Measurements from ENCODE around the gene ZFYVE28.

Gene ZFYVE28

GRCh38 chr4:2353222-2354107 is 65.0 kb downstream of the ZFYVE28 start:
- DNase-seq (ENCODE audit: low read depth, low spot score), result no peak

GRCh38 chr4:2352729-2353221 is 65.7 kb downstream of the ZFYVE28 start:
- no peak for DNase-seq (ENCODE audit: low read depth, low spot score)

GRCh38 chr4:2352171-2352570 is 66.3 kb downstream of the ZFYVE28 start:
- no peak for DNase-seq (ENCODE audit: low read depth, low spot score)

- DNase-seq (ENCODE audit: low read depth, low spot score), result no peak
Observed at GRCh38 chr4:2350982-2351381, 67.5 kb downstream of the ZFYVE28 start.

GRCh38 chr4:2348786-2349185 is 69.7 kb downstream of the ZFYVE28 start:
- no peak for DNase-seq (ENCODE audit: low read depth, low spot score)

GRCh38 chr4:2347190-2347589 is 71.3 kb downstream of the ZFYVE28 start:
- no peak for DNase-seq (ENCODE audit: low read depth, low spot score)

- no peak for DNase-seq (ENCODE audit: low read depth, low spot score)
Observed at GRCh38 chr4:2343476-2343875, 75.0 kb downstream of the ZFYVE28 start.

- no peak for DNase-seq (ENCODE audit: low read depth, low spot score)
Observed at GRCh38 chr4:2341911-2342652, 76.4 kb downstream of the ZFYVE28 start.

GRCh38 chr4:2341261-2341841 is 77.1 kb downstream of the ZFYVE28 start:
- no peak for DNase-seq (ENCODE audit: low read depth, low spot score)

- no peak for DNase-seq (ENCODE audit: low read depth, low spot score)
Observed at GRCh38 chr4:2340272-2341061, 78.0 kb downstream of the ZFYVE28 start.

GRCh38 chr4:2339458-2340271 is 78.8 kb downstream of the ZFYVE28 start:
- DNase-seq (ENCODE audit: low read depth, low spot score), result no peak

- no peak for DNase-seq (ENCODE audit: low read depth, low spot score)
Observed at GRCh38 chr4:2338754-2339457, 79.5 kb downstream of the ZFYVE28 start.

GRCh38 chr4:2337896-2338295 is 80.5 kb downstream of the ZFYVE28 start:
- no peak for DNase-seq (ENCODE audit: low read depth, low spot score)

- no peak for DNase-seq (ENCODE audit: low read depth, low spot score)
Observed at GRCh38 chr4:2337131-2337723, 81.2 kb downstream of the ZFYVE28 start.

- no peak for DNase-seq (ENCODE audit: low read depth, low spot score)
Observed at GRCh38 chr4:2336659-2337058, 81.8 kb downstream of the ZFYVE28 start.

- no peak for DNase-seq (ENCODE audit: low read depth, low spot score)
Observed at GRCh38 chr4:2335729-2336101, 82.7 kb downstream of the ZFYVE28 start.

GRCh38 chr4:2334826-2335728 is 83.4 kb downstream of the ZFYVE28 start:
- DNase-seq (ENCODE audit: low read depth, low spot score), result no peak

GRCh38 chr4:2333916-2334644 is 84.4 kb downstream of the ZFYVE28 start:
- DNase-seq (ENCODE audit: low read depth, low spot score), result no peak

Measured in brain pericyte (primary cell).